ENCODE results near the gene CTBP2. TPM values are rescaled to one million over a fixed set of nuclear protein-coding genes. Genes with fewer than 3 reads are reported as not detected.

Gene CTBP2
- total and polyA plus RNA-seq, 4 donors, result 3.4 to 59.2 (median 5.5) TPM

DNA sequence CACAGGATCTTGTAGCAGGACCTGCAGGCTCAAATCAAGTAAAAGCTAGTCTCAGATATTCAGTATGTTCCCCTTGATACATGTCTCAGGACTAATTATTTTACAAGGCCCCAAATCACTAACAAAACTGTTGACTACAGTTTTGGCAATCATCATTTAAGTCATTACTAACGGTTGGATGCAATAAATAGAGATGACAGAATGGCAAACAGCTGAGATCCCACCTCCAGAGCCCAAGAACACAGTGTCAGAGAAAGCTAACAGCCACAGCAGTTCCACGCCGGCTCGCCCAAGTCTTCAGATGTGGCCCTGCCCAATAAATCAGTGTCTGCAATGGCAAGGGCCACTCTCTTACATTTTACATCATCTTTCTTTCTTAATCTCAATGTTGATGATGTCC is 87.6 kb downstream of the CTBP2 start:
- H3K9me3 ChIP-seq (ENCODE audit: control insufficient read depth in 4 of 4, low read length in 3 of 4), result no peaks in the 10 kb centered on the region
- 94% methylated on average over 4 of the region's 4 CpGs for WGBS
- no peaks in the 10 kb centered on the region for H3K36me3 ChIP-seq (ENCODE audit: control insufficient read depth in 4 of 4, insufficient read depth in 3 of 4, low read depth in 1 of 4, low read length in 3 of 4)
- H3K27me3 ChIP-seq (ENCODE audit: control insufficient read depth in 4 of 4, insufficient read depth in 4 of 4, low read length in 3 of 4), result no peaks in the 10 kb centered on the region
- no peak overlapping the region for H3K9ac ChIP-seq (ENCODE audit: low read depth in 1 of 2, low read length in 2 of 2)
- H3K4me3 ChIP-seq (ENCODE audit: low read depth in 1 of 3, low read length in 3 of 3), result no peak overlapping the region
- no peak for DNase-seq (ENCODE audit: low spot score)
- no peaks in the 10 kb centered on the region for H3K4me1 ChIP-seq (ENCODE audit: control insufficient read depth in 4 of 4, insufficient read depth in 4 of 4, low read length in 3 of 4)
- TF ChIP-seq GABPA (IDR thresholded peaks at IDR 0.05 in 1 of 2, conservative IDR thresholded peaks at IDR 0.05 in 1 of 2), result no peak
- TF ChIP-seq, protein P1, sequence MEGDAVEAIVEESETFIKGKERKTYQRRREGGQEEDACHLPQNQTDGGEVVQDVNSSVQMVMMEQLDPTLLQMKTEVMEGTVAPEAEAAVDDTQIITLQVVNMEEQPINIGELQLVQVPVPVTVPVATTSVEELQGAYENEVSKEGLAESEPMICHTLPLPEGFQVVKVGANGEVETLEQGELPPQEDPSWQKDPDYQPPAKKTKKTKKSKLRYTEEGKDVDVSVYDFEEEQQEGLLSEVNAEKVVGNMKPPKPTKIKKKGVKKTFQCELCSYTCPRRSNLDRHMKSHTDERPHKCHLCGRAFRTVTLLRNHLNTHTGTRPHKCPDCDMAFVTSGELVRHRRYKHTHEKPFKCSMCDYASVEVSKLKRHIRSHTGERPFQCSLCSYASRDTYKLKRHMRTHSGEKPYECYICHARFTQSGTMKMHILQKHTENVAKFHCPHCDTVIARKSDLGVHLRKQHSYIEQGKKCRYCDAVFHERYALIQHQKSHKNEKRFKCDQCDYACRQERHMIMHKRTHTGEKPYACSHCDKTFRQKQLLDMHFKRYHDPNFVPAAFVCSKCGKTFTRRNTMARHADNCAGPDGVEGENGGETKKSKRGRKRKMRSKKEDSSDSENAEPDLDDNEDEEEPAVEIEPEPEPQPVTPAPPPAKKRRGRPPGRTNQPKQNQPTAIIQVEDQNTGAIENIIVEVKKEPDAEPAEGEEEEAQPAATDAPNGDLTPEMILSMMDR (IDR thresholded peaks at IDR 0.05; ENCODE audit: low read depth, low read length, missing input control), result no peak
- no peak for TF ChIP-seq ATF3 (IDR thresholded peaks at IDR 0.05)
- TF ChIP-seq JUND (IDR thresholded peaks at IDR 0.05), result no peak
- no peak for TF ChIP-seq NR2F2 (IDR thresholded peaks at IDR 0.05)
- no peak for TF ChIP-seq EGR1 (IDR thresholded peaks at IDR 0.05; ENCODE audit: low read depth in 2 of 2)
- no peak for TF ChIP-seq REST (IDR thresholded peaks at IDR 0.05)
- TF ChIP-seq RXRA (IDR thresholded peaks at IDR 0.05), result no peak
- TF ChIP-seq, protein P2, sequence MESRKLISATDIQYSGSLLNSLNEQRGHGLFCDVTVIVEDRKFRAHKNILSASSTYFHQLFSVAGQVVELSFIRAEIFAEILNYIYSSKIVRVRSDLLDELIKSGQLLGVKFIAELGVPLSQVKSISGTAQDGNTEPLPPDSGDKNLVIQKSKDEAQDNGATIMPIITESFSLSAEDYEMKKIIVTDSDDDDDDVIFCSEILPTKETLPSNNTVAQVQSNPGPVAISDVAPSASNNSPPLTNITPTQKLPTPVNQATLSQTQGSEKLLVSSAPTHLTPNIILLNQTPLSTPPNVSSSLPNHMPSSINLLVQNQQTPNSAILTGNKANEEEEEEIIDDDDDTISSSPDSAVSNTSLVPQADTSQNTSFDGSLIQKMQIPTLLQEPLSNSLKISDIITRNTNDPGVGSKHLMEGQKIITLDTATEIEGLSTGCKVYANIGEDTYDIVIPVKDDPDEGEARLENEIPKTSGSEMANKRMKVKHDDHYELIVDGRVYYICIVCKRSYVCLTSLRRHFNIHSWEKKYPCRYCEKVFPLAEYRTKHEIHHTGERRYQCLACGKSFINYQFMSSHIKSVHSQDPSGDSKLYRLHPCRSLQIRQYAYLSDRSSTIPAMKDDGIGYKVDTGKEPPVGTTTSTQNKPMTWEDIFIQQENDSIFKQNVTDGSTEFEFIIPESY (IDR thresholded peaks at IDR 0.05), result no peak
- no peak for TF ChIP-seq FOXA2 (IDR thresholded peaks at IDR 0.05)
- no peak for TF ChIP-seq YY1 (IDR thresholded peaks at IDR 0.05)
- TF ChIP-seq HNF4A (conservative IDR thresholded peaks at IDR 0.05), result no peak
- no peak for TF ChIP-seq TAF1 (conservative IDR thresholded peaks at IDR 0.05)
- TF ChIP-seq, protein P3, sequence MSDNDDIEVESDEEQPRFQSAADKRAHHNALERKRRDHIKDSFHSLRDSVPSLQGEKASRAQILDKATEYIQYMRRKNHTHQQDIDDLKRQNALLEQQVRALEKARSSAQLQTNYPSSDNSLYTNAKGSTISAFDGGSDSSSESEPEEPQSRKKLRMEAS (IDR thresholded peaks at IDR 0.05), result no peak
- H3K27ac ChIP-seq (ENCODE audit: low read depth in 1 of 2, low read length in 2 of 2), result no peak overlapping the region

- H3K9ac ChIP-seq (ENCODE audit: low read depth in 1 of 2, low read length in 2 of 2), result no peak overlapping the region
- H3K4me3 ChIP-seq (ENCODE audit: low read depth in 1 of 3, low read length in 3 of 3), result no peak overlapping the region
- H3K4me1 ChIP-seq (ENCODE audit: control insufficient read depth in 4 of 4, insufficient read depth in 4 of 4, low read length in 3 of 4), result no peaks in the 10 kb centered on the region
- WGBS, result 94% methylated on average over 11 of the region's 11 CpGs
- no peak overlapping the region for H3K27ac ChIP-seq (ENCODE audit: low read depth in 1 of 2, low read length in 2 of 2)
- no peaks in the 10 kb centered on the region for H3K27me3 ChIP-seq (ENCODE audit: control insufficient read depth in 4 of 4, insufficient read depth in 4 of 4, low read length in 3 of 4)
- no peak for DNase-seq (ENCODE audit: low spot score)
- no peaks in the 10 kb centered on the region for H3K9me3 ChIP-seq (ENCODE audit: control insufficient read depth in 4 of 4, low read length in 3 of 4)
- H3K36me3 ChIP-seq (ENCODE audit: control insufficient read depth in 4 of 4, insufficient read depth in 3 of 4, low read depth in 1 of 4, low read length in 3 of 4), result no peaks in the 10 kb centered on the region
- no peak for TF ChIP-seq FOXA1 (IDR thresholded peaks at IDR 0.05)
- TF ChIP-seq ATF3 (IDR thresholded peaks at IDR 0.05), result no peak
- no peak for TF ChIP-seq RAD21 (IDR thresholded peaks at IDR 0.05)
- no peak for TF ChIP-seq GABPA (IDR thresholded peaks at IDR 0.05 in 1 of 2, conservative IDR thresholded peaks at IDR 0.05 in 1 of 2)
- no peak for TF ChIP-seq REST (IDR thresholded peaks at IDR 0.05)
- TF ChIP-seq TAF1 (conservative IDR thresholded peaks at IDR 0.05), result no peak
- TF ChIP-seq, protein P1 (IDR thresholded peaks at IDR 0.05; ENCODE audit: low read depth, low read length, missing input control), result no peak
- no peak for TF ChIP-seq HNF4A (conservative IDR thresholded peaks at IDR 0.05)
- no peak for TF ChIP-seq FOXA2 (IDR thresholded peaks at IDR 0.05)
- TF ChIP-seq RXRA (IDR thresholded peaks at IDR 0.05), result no peak
- TF ChIP-seq HNF4G (IDR thresholded peaks at IDR 0.05), result no peak
- TF ChIP-seq SP1 (IDR thresholded peaks at IDR 0.05), result no peak
- no peak for TF ChIP-seq NR2F2 (IDR thresholded peaks at IDR 0.05)
These were observed 89.4 kb downstream of the CTBP2 start for GRCh38 chr10:125071008-125071407.
